HEK293 (cell line): ENCODE results near the gene DLL1.

Source experiments
- CTCF ChIA-PET: fragments of 350-600 bp; formaldehyde crosslinking; extraction: SDS; loops from one replicate; lab custom pipeline; 2021; ENCODE audit warnings: antibody characterized with exemption; lab: Yijun Ruan, JAX
- POLR2A ChIA-PET: fragments of 300-600 bp; formaldehyde crosslinking; extraction: SDS; loops from one replicate; lab custom pipeline; 2020; ENCODE audit warnings: antibody characterized with exemption, inconsistent platforms; lab: Yijun Ruan, JAX
- H3K27ac ChIP-seq: fragments of 200-500 bp; sonication (Bioruptor generic); 2 replicates; pipeline ENCODE4 v1.5.1; 2014; ENCODE audit warnings: low read depth, low read length, control low read depth, inconsistent platforms; ENCODE audit errors: extremely low read depth
- H3K36me3 ChIP-seq, 2 experiments: fragments of 200-500 bp in 1 of 2; sonication (Bioruptor generic) in 1 of 2; 1 replicate in 1 of 2; 2 replicates in 1 of 2; pipeline ENCODE4 v1.5.1; 2014 to 2017; ENCODE audit warnings: inconsistent platforms in 2 of 2, low read length in 2 of 2; ENCODE audit not compliant: control insufficient read depth in 2 of 2, insufficient read depth in 1 of 2
- H3K4me1 ChIP-seq: fragments of 200-500 bp; sonication (Bioruptor generic); 2 replicates; pipeline ENCODE4 v1.5.1; 2014; ENCODE audit warnings: mild to moderate bottlenecking, low read length, inconsistent platforms; ENCODE audit not compliant: control insufficient read depth, insufficient read depth
- H3K4me3 ChIP-seq: 2 replicates; pipeline ENCODE4 v1.5.1; 2011; ENCODE audit warnings: low read depth, mild to moderate bottlenecking, control low read depth, low read length, moderate library complexity
- H3K9me3 ChIP-seq: fragments of 200-500 bp; sonication (Bioruptor generic); 2 replicates; pipeline ENCODE4 v1.5.1; 2014; ENCODE audit warnings: low read depth, low read length, inconsistent platforms; ENCODE audit not compliant: control insufficient read depth, insufficient read depth
- BCL11B ChIP-seq: fragments of 450-650 bp; formaldehyde crosslinking; IDR thresholded peaks from 2 replicates; pipeline ENCODE4 v1.5.1; 2016; ENCODE audit warnings: low read depth, missing biosample characterization, missing genetic modification characterization
- GLI4 ChIP-seq: fragments of 450-650 bp; formaldehyde crosslinking; IDR thresholded peaks from 2 replicates; pipeline ENCODE4 v1.5.1; 2016; ENCODE audit warnings: missing biosample characterization, missing genetic modification characterization
- INSM2 ChIP-seq: fragments of 450-650 bp; formaldehyde crosslinking; IDR thresholded peaks from 2 replicates; pipeline ENCODE4 v1.5.1; 2016; ENCODE audit warnings: missing biosample characterization, missing genetic modification characterization
- KLF7 ChIP-seq: fragments of 450-650 bp; formaldehyde crosslinking; IDR thresholded peaks from 2 replicates; pipeline ENCODE4 v1.5.1; 2016; ENCODE audit warnings: missing biosample characterization, missing genetic modification characterization, borderline replicate concordance
- PRDM4 ChIP-seq: fragments of 450-650 bp; formaldehyde crosslinking; IDR thresholded peaks from 2 replicates; pipeline ENCODE4 v1.5.1; 2017; ENCODE audit warnings: missing biosample characterization, missing genetic modification characterization
- RBAK ChIP-seq: fragments of 450-650 bp; formaldehyde crosslinking; IDR thresholded peaks from 2 replicates; pipeline ENCODE4 v1.5.1; 2016; ENCODE audit warnings: missing biosample characterization, missing genetic modification characterization
- SCRT2 ChIP-seq: fragments of 450-650 bp; formaldehyde crosslinking; IDR thresholded peaks from 2 replicates; pipeline ENCODE4 v1.5.1; 2016; ENCODE audit warnings: missing biosample characterization, missing genetic modification characterization
- ZBTB20 ChIP-seq: fragments of 450-650 bp; formaldehyde crosslinking; IDR thresholded peaks from 2 replicates; pipeline ENCODE4 v1.5.1; 2016; ENCODE audit warnings: missing biosample characterization, missing genetic modification characterization
- ZBTB8A ChIP-seq: fragments of 450-650 bp; formaldehyde crosslinking; IDR thresholded peaks from 2 replicates; pipeline ENCODE4 v1.5.1; 2016; ENCODE audit warnings: missing biosample characterization, missing genetic modification characterization
- ZEB2 ChIP-seq: fragments of 450-650 bp; formaldehyde crosslinking; IDR thresholded peaks from 2 replicates; pipeline ENCODE4 v1.5.1; 2016; ENCODE audit warnings: missing biosample characterization, missing genetic modification characterization
- ZIC2 ChIP-seq: fragments of 450-650 bp; formaldehyde crosslinking; IDR thresholded peaks from 2 replicates; pipeline ENCODE4 v1.5.1; 2016; ENCODE audit warnings: missing biosample characterization, missing genetic modification characterization
- ZNF112 ChIP-seq: fragments of 450-650 bp; formaldehyde crosslinking; IDR thresholded peaks from 2 replicates; pipeline ENCODE4 v1.5.0; 2017; ENCODE audit warnings: missing biosample characterization, missing genetic modification characterization
- ZNF133 ChIP-seq: fragments of 450-650 bp; formaldehyde crosslinking; IDR thresholded peaks from 2 replicates; pipeline ENCODE4 v1.5.1; 2016; ENCODE audit warnings: missing biosample characterization, missing genetic modification characterization
- ZNF280D ChIP-seq: fragments of 450-650 bp; formaldehyde crosslinking; IDR thresholded peaks from 2 replicates; pipeline ENCODE4 v1.5.1; 2016; ENCODE audit warnings: missing biosample characterization, missing genetic modification characterization
- ZNF350 ChIP-seq: fragments of 450-650 bp; formaldehyde crosslinking; IDR thresholded peaks from 2 replicates; pipeline ENCODE4 v1.5.0; 2017; ENCODE audit warnings: missing biosample characterization, mild to moderate bottlenecking, missing genetic modification characterization
- ZNF514 ChIP-seq: fragments of 450-650 bp; formaldehyde crosslinking; IDR thresholded peaks from 2 replicates; pipeline ENCODE4 v1.5.1; 2016; ENCODE audit warnings: missing biosample characterization, missing genetic modification characterization
- ZNF664 ChIP-seq: fragments of 450-650 bp; formaldehyde crosslinking; IDR thresholded peaks from 2 replicates; pipeline ENCODE4 v1.5.1; 2016; ENCODE audit warnings: missing biosample characterization, missing genetic modification characterization
- ZNF677 ChIP-seq: fragments of 450-650 bp; IDR thresholded peaks from 2 replicates; pipeline ENCODE4 v1.5.0; 2018; ENCODE audit warnings: missing biosample characterization, mild to moderate bottlenecking, missing genetic modification characterization, moderate library complexity
- ZNF704 ChIP-seq: fragments of 450-650 bp; formaldehyde crosslinking; IDR thresholded peaks from 2 replicates; pipeline ENCODE4 v1.5.1; 2016; ENCODE audit warnings: missing biosample characterization, missing genetic modification characterization
- ZNF785 ChIP-seq: fragments of 450-650 bp; formaldehyde crosslinking; IDR thresholded peaks from 2 replicates; pipeline ENCODE4 v1.5.1; 2016; ENCODE audit warnings: missing biosample characterization, missing genetic modification characterization

The DLL1 gene

GRCh38 chr6:170250981-170251775 is 39.7 kb downstream of the DLL1 start:
- POLR2A ChIA-PET = no interaction called here
- H3K4me3 ChIP-seq = no peak overlapping the region
- CTCF ChIA-PET = interaction anchor here (0.8 to 1.0 kb wide), 2 partner anchors 9 to 300 kb away, joined by 3 to 4 read pairs; no protein-coding TSS in a partner anchor
- H3K36me3 ChIP-seq = no peaks in the 10 kb centered on the region
- no peaks in the 10 kb centered on the region for H3K9me3 ChIP-seq
- H3K27ac ChIP-seq = no peak overlapping the region
- TF ChIP-seq ZNF785 (tag by site-specific recombination) (no peak), ZBTB20 (no peak), BCL11B (no peak), ZIC2 (tag by site-specific recombination) (no peak), ZNF514 (tag by site-specific recombination) (no peak), PRDM4 (tag by site-specific recombination) (no peak)
- H3K4me1 ChIP-seq = no peaks in the 10 kb centered on the region

GRCh38 chr6:170250455-170250854 is 40.4 kb downstream of the DLL1 start:
- ChIA-PET CTCF (interaction anchor here (0.7 to 0.8 kb wide), 3 partner anchors 9 to 1283 kb away, joined by 3 read pairs; no protein-coding TSS in a partner anchor), POLR2A (no interaction called here)
- Histone ChIP-seq H3K9me3 (no peaks in the 10 kb centered on the region), H3K27ac (no peak overlapping the region), H3K4me3 (no peak overlapping the region), H3K4me1 (no peaks in the 10 kb centered on the region), H3K36me3 (no peaks in the 10 kb centered on the region)
- TF ChIP-seq ZBTB8A (tag by site-specific recombination) (0 out of 2 replicates have a peak, but pooled peaks have one; percentile 16), ZNF350 (tag by site-specific recombination) (no peak)

- H3K36me3 ChIP-seq = no peaks in the 10 kb centered on the region
- no peaks in the 10 kb centered on the region for H3K4me1 ChIP-seq
- no peaks in the 10 kb centered on the region for H3K9me3 ChIP-seq
- TF ChIP-seq INSM2 (tag by site-specific recombination) (no peak), ZEB2 (tag by site-specific recombination) (no peak), KLF7 (tag by site-specific recombination) (no peak), SCRT2 (no peak), ZNF133 (tag by site-specific recombination) (no peak), ZNF704 (tag by site-specific recombination) (no peak), ZNF664 (tag by site-specific recombination) (no peak), RBAK (no peak), ZNF677 (tag by site-specific recombination) (no peak), ZNF112 (tag by site-specific recombination) (no peak), ZNF280D (tag by site-specific recombination) (no peak), GLI4 (tag by site-specific recombination) (no peak)
- TF ChIP-seq, all 188 proteins: peak for 0
- H3K4me3 ChIP-seq = no peak overlapping the region
- ChIA-PET POLR2A (no interaction called here), CTCF (interaction anchor here (0.7 to 0.9 kb wide), 4 partner anchors 189 to 1283 kb away, joined by 3 to 4 read pairs (median 3); no protein-coding TSS in a partner anchor)
- no peak overlapping the region for H3K27ac ChIP-seq
Measured at GRCh38 chr6:170249817-170250216, 41.1 kb downstream of the DLL1 start.
